CD4-positive, alpha-beta T cell (primary cell): ENCODE data around the gene SLC38A11. TPM values are rescaled to one million over a fixed set of nuclear protein-coding genes. Genes with fewer than 3 reads are reported as not detected.

ENCODE experiments used
- ATAC-seq: fragments of 200-7000 bp; cut with Tn5 transposase; one replicate; pipeline ENCODE4 v1.10.0; 2022; ENCODE audit warnings: mild to moderate bottlenecking; ENCODE audit not compliant: poor library complexity
- CTCF ChIA-PET: fragments of 350-600 bp; sonication (Branson Sonifier 250); formaldehyde crosslinking; loops from one replicate; lab custom pipeline; 2021; ENCODE audit warnings: antibody characterized with exemption, inconsistent platforms; lab: Charles Lee
- POLR2A ChIA-PET: fragments of 350-600 bp; sonication (Branson Sonifier 250); formaldehyde crosslinking; loops from one replicate; lab custom pipeline; 2021; ENCODE audit warnings: antibody characterized with exemption, inconsistent platforms; lab: Charles Lee
- DNase-seq, 14 experiments: peaks; one replicate each; pipeline ENCODE4 v3.0.0-alpha.2; 2013 to 2020; ENCODE audit warnings: mixed read lengths in 2 of 14
- H3K27ac ChIP-seq, 2 donors: one replicate each; pipeline versions ENCODE4 v1.5.1 to v1.7.0; 2013; ENCODE audit warnings: low read length in 2 of 2, low read depth in 1 of 2, mild to moderate bottlenecking in 1 of 2
- H3K27me3 ChIP-seq, 2 experiments: 1 replicate in 1 of 2; 2 replicates in 1 of 2; pipeline versions ENCODE4 v1.6.1 to v1.7.0; 2013; ENCODE audit warnings: low read length in 2 of 2, control low read depth in 1 of 2, mild to moderate bottlenecking in 1 of 2, moderate library complexity in 1 of 2; ENCODE audit not compliant: insufficient read depth in 2 of 2, control insufficient read depth in 1 of 2
- H3K36me3 ChIP-seq: one replicate; pipeline ENCODE4 v1.6.1; 2013; ENCODE audit warnings: low read length, control low read depth; ENCODE audit not compliant: insufficient read depth
- H3K4me1 ChIP-seq: one replicate; pipeline ENCODE4 v1.6.1; 2013; ENCODE audit warnings: low read length, control low read depth; ENCODE audit not compliant: insufficient read depth
- H3K4me3 ChIP-seq: one replicate; pipeline ENCODE4 v1.5.1; 2013; ENCODE audit warnings: mild to moderate bottlenecking, low read length, moderate library complexity
- H3K9me3 ChIP-seq, 2 experiments: 1 replicate in 1 of 2; 2 replicates in 1 of 2; pipeline versions ENCODE4 v1.6.1 to v1.7.0; 2013; ENCODE audit warnings: low read length in 2 of 2, mild to moderate bottlenecking in 2 of 2, control low read depth in 1 of 2, moderate library complexity in 1 of 2; ENCODE audit not compliant: control insufficient read depth in 1 of 2, insufficient read depth in 1 of 2
- H3K27ac Mint-ChIP-seq: one replicate; pipeline ENCODE4 v1.8.0; 2020; ENCODE audit warnings: mixed read lengths
- H3K27me3 Mint-ChIP-seq: one replicate; pipeline ENCODE4 v1.8.0; 2021; ENCODE audit warnings: mixed read lengths
- H3K36me3 Mint-ChIP-seq: one replicate; pipeline ENCODE4 v1.8.0; 2021; ENCODE audit warnings: low read depth, mixed read lengths
- H3K4me1 Mint-ChIP-seq: one replicate; pipeline ENCODE4 v1.8.0; 2021; ENCODE audit warnings: low read depth, mixed read lengths
- H3K4me3 Mint-ChIP-seq: one replicate; pipeline ENCODE4 v1.8.0; 2020; ENCODE audit warnings: mild to moderate bottlenecking, mixed read lengths
- H3K9me3 Mint-ChIP-seq: one replicate; pipeline ENCODE4 v1.8.0; 2020; ENCODE audit warnings: mixed read lengths
- intact Hi-C, 2 experiments: fragments of 100-400 bp; cut with DNase I in 1 of 2; cut with micrococcal nuclease in 1 of 2; formaldehyde crosslinking; loops; one replicate each; pipeline versions ENCODE4 v1.15.1 to v1.9.0; 2023 to 2025; cut with DNase I, micrococcal nuclease
- total RNA-seq, 174 experiments: library from RNA in 2 of 174; stranded (reverse) in 2 of 174; gene quantifications; one replicate each; pipeline ENCODE4 v1.2.3 and lab custom pipeline; 2021 to 2026
- TF ChIP-seq, protein P1 (sequence below): fragments of 200-600 bp; IDR thresholded peaks from one replicate; pipeline ENCODE4 v1.8.0; 2022; ENCODE audit warnings: antibody characterized with exemption, mild to moderate bottlenecking

The SLC38A11 gene
- total RNA-seq, 2 experiments from 2014 or later: not detected

- no peaks in the 10 kb centered on the region for H3K27me3 ChIP-seq
- intact Hi-C loops: no loop called here
- H3K4me3 Mint-ChIP-seq: no peak overlapping the region
- no peak overlapping the region for H3K4me3 ChIP-seq
- H3K9me3 ChIP-seq: no peaks in the 10 kb centered on the region
- no peak overlapping the region for H3K27ac ChIP-seq
- no peaks in the 10 kb centered on the region for H3K9me3 Mint-ChIP-seq
- DNase-seq: no peak
- H3K27ac Mint-ChIP-seq: no peak overlapping the region
- H3K36me3 ChIP-seq: no peaks in the 10 kb centered on the region
- no peaks in the 10 kb centered on the region for H3K4me1 ChIP-seq
- TF ChIP-seq, protein P1, sequence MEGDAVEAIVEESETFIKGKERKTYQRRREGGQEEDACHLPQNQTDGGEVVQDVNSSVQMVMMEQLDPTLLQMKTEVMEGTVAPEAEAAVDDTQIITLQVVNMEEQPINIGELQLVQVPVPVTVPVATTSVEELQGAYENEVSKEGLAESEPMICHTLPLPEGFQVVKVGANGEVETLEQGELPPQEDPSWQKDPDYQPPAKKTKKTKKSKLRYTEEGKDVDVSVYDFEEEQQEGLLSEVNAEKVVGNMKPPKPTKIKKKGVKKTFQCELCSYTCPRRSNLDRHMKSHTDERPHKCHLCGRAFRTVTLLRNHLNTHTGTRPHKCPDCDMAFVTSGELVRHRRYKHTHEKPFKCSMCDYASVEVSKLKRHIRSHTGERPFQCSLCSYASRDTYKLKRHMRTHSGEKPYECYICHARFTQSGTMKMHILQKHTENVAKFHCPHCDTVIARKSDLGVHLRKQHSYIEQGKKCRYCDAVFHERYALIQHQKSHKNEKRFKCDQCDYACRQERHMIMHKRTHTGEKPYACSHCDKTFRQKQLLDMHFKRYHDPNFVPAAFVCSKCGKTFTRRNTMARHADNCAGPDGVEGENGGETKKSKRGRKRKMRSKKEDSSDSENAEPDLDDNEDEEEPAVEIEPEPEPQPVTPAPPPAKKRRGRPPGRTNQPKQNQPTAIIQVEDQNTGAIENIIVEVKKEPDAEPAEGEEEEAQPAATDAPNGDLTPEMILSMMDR: no peak
- H3K36me3 Mint-ChIP-seq: no peaks in the 10 kb centered on the region
- CTCF ChIA-PET: no interaction called here
- ATAC-seq: no peak
- no peaks in the 10 kb centered on the region for H3K4me1 Mint-ChIP-seq
- POLR2A ChIA-PET: no interaction called here
- no peaks in the 10 kb centered on the region for H3K27me3 Mint-ChIP-seq
Measured at GRCh38 chr2:164934401-164935117, 20.8 kb downstream of the SLC38A11 start.

GRCh38 chr2:164933671-164934189 lies 21.6 kb downstream of the SLC38A11 start:
- H3K4me3 Mint-ChIP-seq: no peak overlapping the region
- DNase-seq (no peak), ATAC-seq (no peak)
- TF ChIP-seq, protein P1: no peak
- H3K36me3 Mint-ChIP-seq: no peaks in the 10 kb centered on the region
- no peak overlapping the region for H3K27ac Mint-ChIP-seq
- POLR2A ChIA-PET: no interaction called here
- Histone ChIP-seq H3K4me1 (no peaks in the 10 kb centered on the region), H3K36me3 (no peaks in the 10 kb centered on the region), H3K4me3 (no peak overlapping the region), H3K9me3 (no peaks in the 10 kb centered on the region), H3K27ac (no peak overlapping the region), H3K27me3 (no peaks in the 10 kb centered on the region)
- H3K9me3 Mint-ChIP-seq: no peaks in the 10 kb centered on the region
- CTCF ChIA-PET: no interaction called here
- no peaks in the 10 kb centered on the region for H3K27me3 Mint-ChIP-seq
- H3K4me1 Mint-ChIP-seq: no peaks in the 10 kb centered on the region
- intact Hi-C loops: no loop called here

- no peaks in the 10 kb centered on the region for H3K36me3 Mint-ChIP-seq
- ChIA-PET CTCF (no interaction called here), POLR2A (no interaction called here)
- Histone ChIP-seq H3K27me3 (no peaks in the 10 kb centered on the region), H3K4me1 (no peaks in the 10 kb centered on the region), H3K36me3 (no peaks in the 10 kb centered on the region), H3K4me3 (no peak overlapping the region), H3K9me3 (no peaks in the 10 kb centered on the region), H3K27ac (no peak overlapping the region)
- no peak overlapping the region for H3K27ac Mint-ChIP-seq
- H3K9me3 Mint-ChIP-seq: no peaks in the 10 kb centered on the region
- H3K27me3 Mint-ChIP-seq: no peaks in the 10 kb centered on the region
- intact Hi-C loops: no loop called here
- H3K4me3 Mint-ChIP-seq: no peak overlapping the region
- TF ChIP-seq, protein P1: no peak
- no peaks in the 10 kb centered on the region for H3K4me1 Mint-ChIP-seq
- ATAC-seq (no peak), DNase-seq (no peak)
Measured at GRCh38 chr2:164932377-164932776, 22.9 kb downstream of the SLC38A11 start.
